Activated CD4-positive, alpha-beta T cell treated with anti-CD3 and anti-CD28 coated beads, Interleukin-2, amount 50 U/mL, for 4 hours (primary cell): ENCODE results near the gene ILDR1.
"Not testable (repeated sequence)": the region's sequence is repeated elsewhere in the genome, so short reads cannot be mapped to it uniquely, and the experiment has no call there.

Experiments used
- DNase-seq, 2 experiments: peaks; one replicate each; pipeline ENCODE4 v3.0.0-alpha.2; 2020

ILDR1 gene

DNA sequence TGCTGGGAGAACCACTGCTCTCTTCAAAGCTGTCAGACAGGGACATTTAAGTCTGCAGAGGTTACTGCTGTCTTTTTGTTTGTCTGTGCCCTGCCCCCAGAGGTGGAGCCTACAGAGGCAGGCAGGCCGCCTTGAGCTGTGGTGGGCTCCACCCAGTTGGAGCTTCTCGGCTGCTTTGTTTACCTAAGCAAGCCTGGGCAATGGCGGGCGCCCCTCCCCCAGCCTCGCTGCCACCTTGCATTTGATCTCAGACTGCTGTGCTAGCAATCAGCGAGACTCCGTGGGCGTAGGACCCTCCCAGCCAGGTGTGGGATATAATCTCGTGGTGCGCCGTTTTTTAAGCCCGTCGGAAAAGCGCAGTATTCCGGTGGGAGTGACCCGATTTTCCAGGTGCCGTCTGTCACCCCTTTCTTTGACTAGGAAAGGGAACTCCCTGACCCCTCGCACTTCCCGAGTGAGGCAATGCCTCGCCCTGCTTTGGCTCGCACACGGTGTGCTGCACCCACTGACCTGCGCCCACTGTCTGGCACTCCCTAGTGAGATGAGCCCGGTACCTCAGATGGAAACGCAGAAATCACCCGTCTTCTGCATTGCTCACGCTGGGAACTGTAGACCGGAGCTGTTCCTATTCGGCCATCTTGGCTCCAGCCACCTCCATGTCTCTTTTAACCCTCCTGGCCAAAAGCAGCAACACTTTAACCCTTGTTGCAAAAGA is 83.7 kb downstream of the ILDR1 start:
- DNase-seq: not testable (repeated sequence)
